OCI-M1 (cell line): ENCODE measurements around the gene EMILIN2.

ENCODE experiments used
- DNase-seq: peaks from one replicate; lab custom pipeline; 2025; lab: John Stamatoyannopoulos, UW

Gene EMILIN2

GRCh38 chr18:2916184-2916583, 69.4 kb downstream of the EMILIN2 start:
- no peak for DNase-seq

- no peak for DNase-seq
These were observed 70.6 kb downstream of the EMILIN2 start for GRCh38 chr18:2917259-2918047.

GRCh38 chr18:2918761-2919550, 72.2 kb downstream of the EMILIN2 start:
- DNase-seq: no peak

- no peak for DNase-seq
These were observed 72.8 kb downstream of the EMILIN2 start for GRCh38 chr18:2919600-2919999.

- DNase-seq: no peak
These were observed 73.2 kb downstream of the EMILIN2 start for GRCh38 chr18:2920027-2920426.

- no peak for DNase-seq
These were observed 73.9 kb downstream of the EMILIN2 start for GRCh38 chr18:2920546-2921343.

GRCh38 chr18:2921778-2922177, 75.0 kb downstream of the EMILIN2 start:
- DNase-seq: no peak

GRCh38 chr18:2923464-2923863, 76.7 kb downstream of the EMILIN2 start:
- DNase-seq: no peak

- DNase-seq: no peak
These were observed 78.1 kb downstream of the EMILIN2 start for GRCh38 chr18:2924920-2925319.

- DNase-seq: no peak
These were observed 79.7 kb downstream of the EMILIN2 start for GRCh38 chr18:2926528-2926927.

GRCh38 chr18:2927745-2928144, 80.9 kb downstream of the EMILIN2 start:
- DNase-seq: no peak

- peak; percentile 91 for DNase-seq
These were observed 85.7 kb downstream of the EMILIN2 start for GRCh38 chr18:2932247-2933181.

- DNase-seq: no peak
These were observed 87.2 kb downstream of the EMILIN2 start for GRCh38 chr18:2933995-2934394.

GRCh38 chr18:2935438-2936192, 88.8 kb downstream of the EMILIN2 start:
- DNase-seq: no peak

GRCh38 chr18:2939317-2939716, 92.5 kb downstream of the EMILIN2 start:
- no peak for DNase-seq

- DNase-seq: peak; percentile 35
These were observed 101.2 kb downstream of the EMILIN2 start for GRCh38 chr18:2948038-2948437.

- DNase-seq: no peak
These were observed 105.8 kb downstream of the EMILIN2 start for GRCh38 chr18:2952605-2953004.

GRCh38 chr18:2953935-2954653, 107.3 kb downstream of the EMILIN2 start:
- no peak for DNase-seq

- no peak for DNase-seq
These were observed 108.3 kb downstream of the EMILIN2 start for GRCh38 chr18:2954869-2955645.
